Measurements from ENCODE around the gene CLTCL1. TPM values are rescaled to one million over a fixed set of nuclear protein-coding genes. Genes with fewer than 3 reads are reported as not detected.

The CLTCL1 gene
- total RNA-seq, 4 donors from 2014 or later: 3.8 to 8.6 (median 5.6) TPM

DNA sequence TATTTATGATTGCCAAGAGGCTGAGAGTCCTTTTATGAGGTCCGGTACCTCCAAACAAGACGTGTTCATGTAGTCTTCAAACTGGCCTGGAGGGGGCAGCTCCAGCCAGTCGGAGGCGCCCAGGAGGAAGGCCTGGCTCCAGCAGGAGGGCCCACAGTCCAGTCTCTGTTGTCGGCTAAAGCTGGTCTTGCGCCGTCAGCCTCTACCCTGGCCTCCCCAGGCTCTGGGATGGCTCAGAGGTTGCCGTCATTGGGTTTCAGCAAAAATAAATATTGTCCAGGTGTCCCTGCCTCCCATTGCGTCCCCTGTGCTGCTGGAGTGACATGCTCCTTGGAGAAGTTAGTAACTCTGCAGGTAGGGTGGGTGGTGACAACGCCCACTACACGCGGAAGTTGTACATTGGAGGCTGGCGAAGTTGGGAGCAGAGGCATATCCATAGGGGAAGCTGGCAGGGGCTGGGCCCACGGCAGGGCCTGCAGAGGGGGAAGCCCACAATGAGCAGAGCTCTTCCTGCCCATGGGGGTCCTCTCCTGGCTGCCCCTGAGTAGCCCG, 111.9 kb downstream of the CLTCL1 start:
- H3K9me3 ChIP-seq: no peaks in the 10 kb centered on the region
- no peak for TF ChIP-seq POLR2AphosphoS5 (IDR thresholded peaks at IDR 0.05)
- TF ChIP-seq, protein P1, sequence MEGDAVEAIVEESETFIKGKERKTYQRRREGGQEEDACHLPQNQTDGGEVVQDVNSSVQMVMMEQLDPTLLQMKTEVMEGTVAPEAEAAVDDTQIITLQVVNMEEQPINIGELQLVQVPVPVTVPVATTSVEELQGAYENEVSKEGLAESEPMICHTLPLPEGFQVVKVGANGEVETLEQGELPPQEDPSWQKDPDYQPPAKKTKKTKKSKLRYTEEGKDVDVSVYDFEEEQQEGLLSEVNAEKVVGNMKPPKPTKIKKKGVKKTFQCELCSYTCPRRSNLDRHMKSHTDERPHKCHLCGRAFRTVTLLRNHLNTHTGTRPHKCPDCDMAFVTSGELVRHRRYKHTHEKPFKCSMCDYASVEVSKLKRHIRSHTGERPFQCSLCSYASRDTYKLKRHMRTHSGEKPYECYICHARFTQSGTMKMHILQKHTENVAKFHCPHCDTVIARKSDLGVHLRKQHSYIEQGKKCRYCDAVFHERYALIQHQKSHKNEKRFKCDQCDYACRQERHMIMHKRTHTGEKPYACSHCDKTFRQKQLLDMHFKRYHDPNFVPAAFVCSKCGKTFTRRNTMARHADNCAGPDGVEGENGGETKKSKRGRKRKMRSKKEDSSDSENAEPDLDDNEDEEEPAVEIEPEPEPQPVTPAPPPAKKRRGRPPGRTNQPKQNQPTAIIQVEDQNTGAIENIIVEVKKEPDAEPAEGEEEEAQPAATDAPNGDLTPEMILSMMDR (IDR thresholded peaks at IDR 0.05): peak; percentile 66 to 84 (median 67)
- TF ChIP-seq EP300 (IDR thresholded peaks at IDR 0.05; ENCODE audit: low read depth): no peak
- H3K4me3 ChIP-seq: peak overlapping the region in 3 of 4 donors; percentile 87 to 92 (median 89)
- peak overlapping the region; percentile 94 to 97 (median 96) for H3K27ac ChIP-seq
- 0 to 30% methylated on average over 1 to 15 of the region's 15 CpGs for WGBS, 2 donors (ENCODE audit: low coverage in 1 of 2)
- H3K27me3 ChIP-seq: no peaks in the 10 kb centered on the region
- DNase-seq: peak; percentile 86
- in situ Hi-C loops (cut with MboI; ENCODE audit: low pct_ligation_motif_present in 1 of 4, low pct_unique_long_range_greater_than_20kb in 1 of 4, low sequenced_read_pairs in 3 of 4) (loop anchor here in 1 of 4 donors (25.0 kb wide), 1 partner anchor 458 kb away; no protein-coding TSS in a partner anchor), intact Hi-C loops (cut with DNase I; ENCODE audit: low total_unique reads) (no loop called here)
- H3K4me1 ChIP-seq: peaks cover 10 to 27% (median 23%) of the 10 kb centered on the region in 4 donors
- H3K36me3 ChIP-seq: no peaks in the 10 kb centered on the region

DNA sequence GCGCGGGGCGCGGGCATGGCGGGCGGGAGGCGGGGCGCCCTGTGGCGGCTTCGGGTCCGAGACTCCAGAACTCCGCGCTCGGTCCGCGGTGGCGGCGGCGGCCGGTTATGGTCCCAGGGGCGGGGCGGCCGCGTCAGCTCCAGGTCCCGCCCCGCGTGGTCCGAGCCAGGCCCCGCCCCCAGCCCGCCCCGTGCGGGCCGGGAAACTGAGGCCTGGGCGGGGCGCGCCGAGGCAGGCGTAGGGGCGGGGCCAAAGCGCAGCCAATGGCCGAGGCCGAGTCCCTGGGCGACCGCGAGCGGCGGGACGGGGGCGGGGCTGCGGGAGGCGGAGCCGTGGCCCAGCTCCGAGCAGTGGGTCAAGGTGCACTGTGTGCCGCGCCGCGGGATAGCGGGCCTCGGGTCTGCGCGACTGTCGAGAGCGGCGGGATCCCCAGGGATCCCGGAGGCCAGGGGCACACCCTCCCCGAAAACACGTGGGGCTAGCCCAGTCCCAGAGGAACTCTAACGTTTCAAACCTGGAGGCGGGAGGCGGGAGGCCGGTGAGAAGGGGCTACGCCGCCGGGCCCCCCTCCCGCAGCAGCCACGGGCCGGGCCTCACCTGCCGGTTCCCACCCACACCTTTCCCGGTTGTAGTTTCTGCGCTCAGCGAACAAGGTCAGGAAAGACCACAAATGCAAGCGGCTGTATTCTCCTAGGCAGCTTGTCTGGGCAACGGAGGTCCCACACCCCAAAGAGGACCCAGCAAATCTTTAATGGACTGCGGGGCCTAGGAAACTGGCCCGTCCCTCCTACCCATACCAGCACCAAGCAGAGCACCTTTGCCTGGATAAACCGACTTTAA, 112.6 kb downstream of the CLTCL1 start, which contains the start of gene SLC25A1:
Gene SLC25A1, minus strand, starts transcription at position 80 of the 840 bp plus-strand sequence. Its CDS starts 63 bp downstream, at position 17.
- in situ Hi-C loops (cut with MboI; ENCODE audit: low pct_ligation_motif_present in 1 of 4, low pct_unique_long_range_greater_than_20kb in 1 of 4, low sequenced_read_pairs in 3 of 4): loop anchor here in 1 of 4 donors (25.0 kb wide), 1 partner anchor 458 kb away; no protein-coding TSS in a partner anchor
- Histone ChIP-seq H3K9me3 (no peaks in the 10 kb centered on the region), H3K27ac (peak within 1 kb of the TSS; percentile 94 to 97 (median 96)), H3K36me3 (no peaks in the 10 kb centered on the region), H3K27me3 (no peaks in the 10 kb centered on the region), H3K4me1 (peaks cover 10 to 31% (median 27%) of the 10 kb centered on the region in 4 donors), H3K4me3 (peak within 1 kb of the TSS; percentile 87 to 92 (median 88))
- TF ChIP-seq, protein P1 (IDR thresholded peaks at IDR 0.05): no peak
- TF ChIP-seq EP300 (IDR thresholded peaks at IDR 0.05; ENCODE audit: low read depth) (no peak), POLR2A (IDR thresholded peaks at IDR 0.05) (peak; percentile 63), POLR2AphosphoS5 (IDR thresholded peaks at IDR 0.05) (peak; percentile 75 to 79 (median 77))
- WGBS, 2 donors (ENCODE audit: low coverage in 1 of 2): 1% methylated on average over 33 of the region's 86 CpGs; no CpG with 5 or more reads in 1 of the 2 donors
- peak; percentile 96 for DNase-seq
- intact Hi-C loops (cut with DNase I; ENCODE audit: low total_unique reads): no loop called here

DNA sequence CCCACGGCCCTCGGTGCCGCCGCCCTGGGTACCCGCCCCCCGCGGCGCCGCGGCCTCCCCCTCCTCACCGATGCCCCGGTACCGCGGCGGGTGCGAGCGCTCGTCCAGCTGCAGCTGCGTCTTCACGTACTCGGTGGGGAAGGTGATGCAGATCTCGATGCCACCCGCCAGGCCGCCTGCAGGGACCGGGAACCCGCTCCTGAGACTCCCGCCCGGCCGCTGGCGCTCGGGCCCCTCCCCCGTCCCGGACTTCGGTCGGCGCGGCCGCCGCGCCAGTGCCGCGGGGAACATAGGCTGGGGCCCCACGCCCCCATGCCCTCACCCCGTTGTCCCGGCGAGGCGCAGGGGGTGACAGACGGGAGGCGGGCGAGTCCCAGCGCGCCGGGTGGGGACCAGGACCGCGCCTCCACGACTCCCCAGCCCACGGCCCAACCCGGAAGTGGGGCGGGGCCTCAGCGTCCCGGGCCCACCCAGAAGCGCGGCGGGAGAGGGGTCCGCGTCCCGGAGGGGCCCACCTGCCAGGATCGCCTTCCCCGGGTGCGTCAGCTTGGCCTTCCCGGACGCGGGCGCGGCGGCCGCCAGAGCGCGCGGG, 113.4 kb downstream of the CLTCL1 start:
- H3K27me3 ChIP-seq: no peaks in the 10 kb centered on the region
- H3K36me3 ChIP-seq: no peaks in the 10 kb centered on the region
- intact Hi-C loops (cut with DNase I; ENCODE audit: low total_unique reads): no loop called here
- H3K9me3 ChIP-seq: no peaks in the 10 kb centered on the region
- H3K4me3 ChIP-seq: peak overlapping the region; percentile 87 to 92 (median 88)
- H3K4me1 ChIP-seq: peaks cover 17 to 38% (median 34%) of the 10 kb centered on the region in 4 donors
- no CpG with 5 or more reads among the region's 80 CpGs for WGBS, 2 donors (ENCODE audit: low coverage in 1 of 2)
- TF ChIP-seq POLR2AphosphoS5 (IDR thresholded peaks at IDR 0.05) (peak in 1 of 3 donors; percentile 54), EP300 (IDR thresholded peaks at IDR 0.05; ENCODE audit: low read depth) (no peak), POLR2A (IDR thresholded peaks at IDR 0.05) (peak; percentile 64)
- TF ChIP-seq, protein P1 (IDR thresholded peaks at IDR 0.05): no peak
- in situ Hi-C loops (cut with MboI; ENCODE audit: low pct_ligation_motif_present in 1 of 4, low pct_unique_long_range_greater_than_20kb in 1 of 4, low sequenced_read_pairs in 3 of 4): loop anchor here in 1 of 4 donors (25.0 kb wide), 1 partner anchor 459 kb away; no protein-coding TSS in a partner anchor
- DNase-seq: peak; percentile 72
- H3K27ac ChIP-seq: peak overlapping the region; percentile 94 to 97 (median 96)
